Neural progenitor cell (in vitro differentiated cells): ENCODE measurements around the gene AP2A1. TPM values are rescaled to one million over a fixed set of nuclear protein-coding genes. Genes with fewer than 3 reads are reported as not detected.

Experiments
- DNase-seq: peaks from one replicate; pipeline ENCODE4 v3.0.0-alpha.2; 2016; ENCODE audit warnings: low spot score
- H2AFZ ChIP-seq: fragments of 200-600 bp; sonication (generic); replicated peaks from 2 replicates; pipeline ENCODE4 v1.6.1; 2016; ENCODE audit warnings: antibody characterized with exemption
- H3F3A ChIP-seq: fragments of 200-600 bp; sonication (generic); 2 replicates; pipeline ENCODE4 v1.6.1; 2016; ENCODE audit warnings: antibody characterized with exemption, low read depth
- H3K27ac ChIP-seq: fragments of 200-600 bp; sonication (generic); 2 replicates; pipeline ENCODE4 v1.5.1; 2016; ENCODE audit warnings: mild to moderate bottlenecking
- H3K27me3 ChIP-seq: fragments of 200-600 bp; sonication (generic); 2 replicates; pipeline ENCODE4 v1.6.1; 2016; ENCODE audit warnings: mild to moderate bottlenecking, moderate library complexity
- H3K36me3 ChIP-seq: fragments of 200-600 bp; sonication (generic); 2 replicates; pipeline ENCODE4 v1.5.1; 2016
- H3K4me1 ChIP-seq: fragments of 200-600 bp; sonication (generic); 2 replicates; pipeline ENCODE4 v1.6.1; 2016; ENCODE audit warnings: mixed run types
- H3K4me2 ChIP-seq: fragments of 200-600 bp; sonication (generic); 2 replicates; pipeline ENCODE4 v1.6.1; 2016
- H3K4me3 ChIP-seq: fragments of 200-600 bp; sonication (generic); 2 replicates; pipeline ENCODE4 v1.5.1; 2016
- H3K79me2 ChIP-seq: fragments of 200-600 bp; sonication (generic); 2 replicates; pipeline ENCODE4 v1.6.1; 2016; ENCODE audit warnings: low read depth
- H3K9ac ChIP-seq: fragments of 200-600 bp; sonication (generic); 2 replicates; pipeline ENCODE4 v1.6.1; 2016
- H3K9me3 ChIP-seq: fragments of 200-600 bp; sonication (generic); 2 replicates; pipeline ENCODE4 v1.5.1; 2016; ENCODE audit warnings: low read depth
- H4K20me1 ChIP-seq: fragments of 200-600 bp; sonication (generic); 2 replicates; pipeline ENCODE4 v1.6.1; 2016; ENCODE audit warnings: low read depth
- H3K27ac Mint-ChIP-seq: 3 replicates; pipeline ENCODE4 v1.8.0; 2021; ENCODE audit warnings: mixed read lengths
- H3K27me3 Mint-ChIP-seq: 2 replicates; pipeline ENCODE4 v1.8.0; 2022; ENCODE audit warnings: low read depth, mild to moderate bottlenecking, inconsistent platforms, moderate library complexity, mixed read lengths; ENCODE audit not compliant: insufficient read depth
- H3K36me3 Mint-ChIP-seq: 3 replicates; pipeline ENCODE4 v1.8.0; 2021; ENCODE audit warnings: mixed read lengths
- H3K4me1 Mint-ChIP-seq: 3 replicates; pipeline ENCODE4 v1.8.0; 2021; ENCODE audit warnings: mixed read lengths
- H3K4me3 Mint-ChIP-seq: 3 replicates; pipeline ENCODE4 v1.8.0; 2021; ENCODE audit warnings: mild to moderate bottlenecking, moderate library complexity, mixed read lengths
- H3K9me3 Mint-ChIP-seq: 3 replicates; pipeline ENCODE4 v1.8.0; 2020; ENCODE audit warnings: mixed read lengths
- EZH2 ChIP-seq: fragments of 200-600 bp; sonication (generic); IDR thresholded peaks from 2 replicates; pipeline ENCODE4 v1.6.1; 2017; ENCODE audit warnings: antibody characterized with exemption, mild to moderate bottlenecking, moderate library complexity
- EZH2phosphoT487 ChIP-seq: fragments of 200-600 bp; sonication (generic); IDR thresholded peaks from 2 replicates; pipeline ENCODE4 v1.6.1; 2017; ENCODE audit warnings: antibody characterized with exemption
- total RNA-seq: library from RNA; depleted of rRNA; stranded (reverse); fragments of >200 nt; gene quantifications from 2 replicates; pipeline ENCODE4 v1.2.3, GENCODE V29; 2015; ENCODE audit warnings: low replicate concordance
- TF ChIP-seq, protein P1 (sequence below): fragments of 200-600 bp; sonication (generic); IDR thresholded peaks from 2 replicates; pipeline ENCODE4 v1.5.1; 2017; ENCODE audit warnings: antibody characterized with exemption, mild to moderate bottlenecking

AP2A1 gene
- total RNA-seq, 1 donor from 2014 or later: 61.6 TPM

DNA sequence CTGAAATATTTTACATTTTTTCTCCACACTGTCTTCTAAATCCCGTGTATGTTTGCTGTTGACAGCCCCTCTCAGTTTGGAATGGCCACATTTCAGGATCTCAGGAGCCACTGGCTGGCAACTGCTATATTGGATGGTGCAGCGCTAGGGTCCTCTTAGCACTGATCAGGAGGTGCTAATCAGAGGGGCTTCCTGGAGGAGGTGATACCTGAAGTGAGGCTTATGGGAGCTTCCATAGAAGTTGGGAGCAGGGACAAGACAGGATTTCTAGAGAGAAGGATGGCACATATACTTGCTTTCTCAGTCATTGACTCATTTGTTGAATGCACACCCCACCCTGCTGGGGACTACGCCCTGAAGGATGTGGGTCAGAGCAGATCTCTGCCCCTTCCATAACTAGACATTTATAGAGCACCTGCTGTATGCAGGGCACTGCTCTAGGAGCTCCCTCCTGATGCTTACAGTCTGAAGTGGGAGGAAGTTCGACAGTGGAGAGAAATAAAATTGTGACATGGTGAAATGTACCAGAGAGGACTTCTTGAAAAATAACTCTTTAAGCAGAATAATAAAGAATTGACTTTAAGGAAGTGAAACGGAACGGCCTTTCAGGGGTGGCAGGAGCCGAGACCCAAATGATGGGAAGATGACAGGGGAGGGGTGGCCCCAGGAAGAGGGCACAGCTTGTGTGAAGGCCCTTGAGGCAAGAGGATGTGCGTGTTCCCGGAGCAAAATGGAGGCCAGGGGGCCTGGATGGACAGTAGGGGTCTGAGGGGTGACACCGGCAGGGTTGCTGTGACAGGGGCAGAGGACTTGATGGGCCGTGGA lies 13.1 kb downstream of the AP2A1 start:
- H3K4me1 Mint-ChIP-seq: peaks cover 11% of the 10 kb centered on the region
- peaks cover 5% of the 10 kb centered on the region for H4K20me1 ChIP-seq
- DNase-seq: no peak
- no peak overlapping the region for H3K27ac ChIP-seq
- H3K9me3 Mint-ChIP-seq: no peaks in the 10 kb centered on the region
- peaks cover 12% of the 10 kb centered on the region for H3K36me3 Mint-ChIP-seq
- H3K27me3 Mint-ChIP-seq: no peaks in the 10 kb centered on the region
- no peak overlapping the region for H3K4me3 ChIP-seq
- no peak overlapping the region for H2AFZ ChIP-seq
- no peak overlapping the region for H3K4me2 ChIP-seq
- no peaks in the 10 kb centered on the region for H3F3A ChIP-seq
- no peak overlapping the region for H3K9ac ChIP-seq
- H3K79me2 ChIP-seq: peaks cover 11% of the 10 kb centered on the region
- TF ChIP-seq EZH2phosphoT487 (no peak), EZH2 (no peak)
- TF ChIP-seq, protein P1, sequence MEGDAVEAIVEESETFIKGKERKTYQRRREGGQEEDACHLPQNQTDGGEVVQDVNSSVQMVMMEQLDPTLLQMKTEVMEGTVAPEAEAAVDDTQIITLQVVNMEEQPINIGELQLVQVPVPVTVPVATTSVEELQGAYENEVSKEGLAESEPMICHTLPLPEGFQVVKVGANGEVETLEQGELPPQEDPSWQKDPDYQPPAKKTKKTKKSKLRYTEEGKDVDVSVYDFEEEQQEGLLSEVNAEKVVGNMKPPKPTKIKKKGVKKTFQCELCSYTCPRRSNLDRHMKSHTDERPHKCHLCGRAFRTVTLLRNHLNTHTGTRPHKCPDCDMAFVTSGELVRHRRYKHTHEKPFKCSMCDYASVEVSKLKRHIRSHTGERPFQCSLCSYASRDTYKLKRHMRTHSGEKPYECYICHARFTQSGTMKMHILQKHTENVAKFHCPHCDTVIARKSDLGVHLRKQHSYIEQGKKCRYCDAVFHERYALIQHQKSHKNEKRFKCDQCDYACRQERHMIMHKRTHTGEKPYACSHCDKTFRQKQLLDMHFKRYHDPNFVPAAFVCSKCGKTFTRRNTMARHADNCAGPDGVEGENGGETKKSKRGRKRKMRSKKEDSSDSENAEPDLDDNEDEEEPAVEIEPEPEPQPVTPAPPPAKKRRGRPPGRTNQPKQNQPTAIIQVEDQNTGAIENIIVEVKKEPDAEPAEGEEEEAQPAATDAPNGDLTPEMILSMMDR: no peak
- H3K9me3 ChIP-seq: no peaks in the 10 kb centered on the region
- no peaks in the 10 kb centered on the region for H3K27me3 ChIP-seq
- H3K4me3 Mint-ChIP-seq: no peak overlapping the region
- no peaks in the 10 kb centered on the region for H3K4me1 ChIP-seq
- peak overlapping the region; percentile 78 for H3K27ac Mint-ChIP-seq
- no peaks in the 10 kb centered on the region for H3K36me3 ChIP-seq

DNA sequence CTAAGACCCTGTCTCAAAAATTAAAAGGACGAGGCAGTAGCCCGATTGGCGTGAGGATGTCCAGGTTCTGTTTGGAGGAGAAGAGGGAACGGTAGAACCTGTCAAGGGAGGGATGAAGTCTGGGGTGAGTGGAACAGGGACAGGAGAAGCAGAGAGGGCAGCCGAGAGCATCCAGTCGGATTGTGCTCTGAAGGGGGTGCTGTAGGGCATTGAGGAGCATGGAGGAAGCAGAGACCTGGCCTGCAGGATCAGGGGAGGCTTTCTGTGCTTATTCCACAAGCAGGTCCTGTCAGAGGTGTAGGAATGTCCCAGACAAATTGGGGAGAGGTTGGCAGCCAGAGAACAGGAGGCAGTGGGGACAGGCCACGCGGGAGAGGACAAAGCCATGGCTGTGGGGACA lies 14.1 kb downstream of the AP2A1 start:
- Histone ChIP-seq H3F3A (no peaks in the 10 kb centered on the region), H3K9me3 (no peaks in the 10 kb centered on the region), H3K4me1 (no peaks in the 10 kb centered on the region), H3K9ac (no peak overlapping the region), H2AFZ (no peak overlapping the region), H4K20me1 (peaks cover 5% of the 10 kb centered on the region), H3K36me3 (no peaks in the 10 kb centered on the region), H3K27me3 (no peaks in the 10 kb centered on the region), H3K79me2 (peaks cover 11% of the 10 kb centered on the region), H3K27ac (no peak overlapping the region), H3K4me3 (no peak overlapping the region), H3K4me2 (no peak overlapping the region)
- no peaks in the 10 kb centered on the region for H3K9me3 Mint-ChIP-seq
- no peak overlapping the region for H3K4me3 Mint-ChIP-seq
- peak overlapping the region; percentile 80 for H3K27ac Mint-ChIP-seq
- H3K27me3 Mint-ChIP-seq: no peaks in the 10 kb centered on the region
- no peak for TF ChIP-seq EZH2
- TF ChIP-seq, protein P1: no peak
- TF ChIP-seq EZH2phosphoT487: no peak
- H3K4me1 Mint-ChIP-seq: peaks cover 11% of the 10 kb centered on the region
- no peak for DNase-seq
- H3K36me3 Mint-ChIP-seq: peaks cover 16% of the 10 kb centered on the region

DNA sequence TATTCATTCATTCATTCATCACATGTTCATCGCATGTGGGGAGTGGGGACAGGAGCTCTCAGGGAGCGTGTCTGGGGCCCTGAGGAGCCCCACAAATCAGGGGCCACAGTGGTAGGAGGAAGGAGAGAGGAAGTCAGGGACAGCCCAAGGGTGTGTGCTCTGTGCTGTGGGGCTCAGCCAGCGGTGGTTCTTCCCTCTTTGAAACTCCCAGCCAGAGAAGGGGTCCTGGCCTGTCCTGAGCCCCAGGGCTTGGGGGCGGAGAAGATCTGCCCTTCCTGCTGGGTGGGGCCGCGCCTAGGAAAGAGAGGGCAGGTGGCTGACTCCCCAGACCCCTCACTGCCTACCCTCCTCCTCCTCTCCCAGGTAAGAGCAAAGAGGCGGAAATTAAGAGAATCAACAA lies 14.6 kb downstream of the AP2A1 start:
- Histone ChIP-seq H2AFZ (no peak overlapping the region), H4K20me1 (peaks cover 5% of the 10 kb centered on the region), H3K9ac (no peak overlapping the region), H3K36me3 (no peaks in the 10 kb centered on the region), H3K4me3 (no peak overlapping the region), H3K9me3 (no peaks in the 10 kb centered on the region), H3K79me2 (peaks cover 11% of the 10 kb centered on the region), H3K4me2 (no peak overlapping the region), H3K27ac (no peak overlapping the region), H3K4me1 (no peaks in the 10 kb centered on the region), H3F3A (no peaks in the 10 kb centered on the region), H3K27me3 (no peaks in the 10 kb centered on the region)
- Mint-ChIP-seq H3K27me3 (no peaks in the 10 kb centered on the region), H3K4me3 (no peak overlapping the region), H3K36me3 (peaks cover 18% of the 10 kb centered on the region), H3K4me1 (peaks cover 13% of the 10 kb centered on the region), H3K9me3 (no peaks in the 10 kb centered on the region), H3K27ac (peak overlapping the region; percentile 80)
- TF ChIP-seq EZH2phosphoT487 (no peak), EZH2 (no peak)
- TF ChIP-seq, protein P1: no peak
- no peak for DNase-seq
